ENCODE data around the gene MAPK8.

DNA sequence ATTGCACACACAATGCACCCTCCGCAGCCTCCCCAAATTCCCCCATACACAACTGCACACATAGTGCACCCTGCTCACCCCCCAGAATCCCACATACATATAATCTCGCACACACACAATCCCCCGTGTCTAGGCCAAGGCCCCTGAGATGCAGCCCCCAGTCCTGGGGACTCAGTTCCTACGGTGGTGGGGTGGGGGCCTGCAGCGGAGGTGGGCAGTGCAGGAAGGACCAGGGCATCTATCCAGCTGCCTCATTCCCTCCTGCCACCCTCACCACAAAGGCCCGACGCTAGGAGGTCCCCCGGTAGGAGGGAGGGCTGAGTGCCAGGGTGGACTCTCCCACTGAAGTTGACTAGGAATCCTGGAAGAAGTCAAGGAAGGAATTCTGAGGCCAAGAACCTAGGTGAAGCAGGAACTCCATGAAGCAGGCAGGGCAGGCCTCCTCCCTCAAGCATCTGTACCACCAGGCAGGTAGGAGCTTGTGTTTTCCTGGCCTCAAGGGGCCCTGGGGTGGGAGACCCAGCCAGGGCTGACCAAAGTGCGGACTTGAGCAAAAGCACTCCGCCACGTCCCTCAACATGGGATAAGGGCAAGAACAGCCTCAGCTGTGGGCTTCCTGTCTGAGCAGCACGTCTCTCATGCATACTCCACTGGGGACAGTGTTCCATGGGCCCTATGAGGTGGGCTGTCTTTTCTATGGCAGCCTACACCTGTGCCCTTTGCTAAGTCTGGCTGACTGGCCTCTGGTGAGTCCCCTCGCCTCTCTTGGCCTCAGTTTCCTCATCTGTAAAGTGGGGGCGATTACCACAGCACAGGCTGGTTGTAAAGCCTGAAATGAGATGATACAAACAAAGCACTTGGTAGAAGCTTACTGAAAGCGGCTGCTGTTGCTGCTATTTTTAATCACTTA, 145.7 kb downstream of the MAPK8 start:
- TF ChIP-seq SP1 (IDR thresholded peaks at IDR 0.05): no peak
- TF ChIP-seq, protein P1, sequence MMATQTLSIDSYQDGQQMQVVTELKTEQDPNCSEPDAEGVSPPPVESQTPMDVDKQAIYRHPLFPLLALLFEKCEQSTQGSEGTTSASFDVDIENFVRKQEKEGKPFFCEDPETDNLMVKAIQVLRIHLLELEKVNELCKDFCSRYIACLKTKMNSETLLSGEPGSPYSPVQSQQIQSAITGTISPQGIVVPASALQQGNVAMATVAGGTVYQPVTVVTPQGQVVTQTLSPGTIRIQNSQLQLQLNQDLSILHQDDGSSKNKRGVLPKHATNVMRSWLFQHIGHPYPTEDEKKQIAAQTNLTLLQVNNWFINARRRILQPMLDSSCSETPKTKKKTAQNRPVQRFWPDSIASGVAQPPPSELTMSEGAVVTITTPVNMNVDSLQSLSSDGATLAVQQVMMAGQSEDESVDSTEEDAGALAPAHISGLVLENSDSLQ (IDR thresholded peaks at IDR 0.05): no peak
- TF ChIP-seq FOXK2 (IDR thresholded peaks at IDR 0.05): no peak
